Measurements from ENCODE around the gene OR1B1.
"Not testable (repeated sequence)": the region's sequence is repeated elsewhere in the genome, so short reads cannot be mapped to it uniquely, and the experiment has no call there.

OR1B1 gene

GRCh38 chr9:122619996-122620395 is 37.4 kb downstream of the OR1B1 start:
- no peak overlapping the region for H3K4me3 ChIP-seq (replicated peaks in 1 of 2; ENCODE audit: low read depth in 2 of 2, low read length in 2 of 2)
- no peak for DNase-seq (ENCODE audit: low read depth in 2 of 2)
- TF ChIP-seq CTCF (IDR thresholded peaks at IDR 0.05; ENCODE audit: low read depth, low read length), result no peak

DNA sequence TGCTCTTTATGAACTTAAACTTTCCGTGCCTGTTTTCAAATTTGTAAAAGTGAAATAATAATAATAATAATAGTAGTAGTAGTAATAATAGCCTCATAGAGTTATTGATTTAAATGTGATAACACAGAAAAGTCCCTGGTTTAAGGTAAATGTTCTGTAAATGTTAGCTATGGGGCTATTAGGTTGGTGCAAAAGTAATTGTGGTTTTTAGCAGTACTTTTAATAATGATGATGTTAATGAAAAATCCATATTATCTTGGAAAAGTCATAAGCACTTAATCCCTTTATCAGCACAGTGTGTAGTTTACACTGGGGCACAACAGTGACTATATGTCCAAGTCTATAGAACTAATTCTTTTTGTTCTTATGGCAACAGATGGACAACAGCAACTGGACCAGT is 43.1 kb downstream of the OR1B1 start, which contains the start of gene OR1Q1:
TSS of gene OR1Q1 (plus strand) at position 377 of the 400 bp plus-strand sequence. CDS start at position 377, 0 bp downstream.
- no peak within 1 kb of the TSS for H3K4me3 ChIP-seq (replicated peaks in 1 of 2; ENCODE audit: low read depth in 2 of 2, low read length in 2 of 2)
- no peak for TF ChIP-seq CTCF (IDR thresholded peaks at IDR 0.05; ENCODE audit: low read depth, low read length)
- no peak for DNase-seq (ENCODE audit: low read depth in 2 of 2)

GRCh38 chr9:122609804-122610203 is 47.6 kb downstream of the OR1B1 start:
- DNase-seq (ENCODE audit: low read depth in 2 of 2), result no peak
- no peak for TF ChIP-seq CTCF (IDR thresholded peaks at IDR 0.05; ENCODE audit: low read depth, low read length)

GRCh38 chr9:122606587-122606986 is 50.8 kb downstream of the OR1B1 start:
- TF ChIP-seq CTCF (IDR thresholded peaks at IDR 0.05; ENCODE audit: low read depth, low read length), result no peak
- H3K4me3 ChIP-seq (replicated peaks in 1 of 2; ENCODE audit: low read depth in 2 of 2, low read length in 2 of 2), result no peak overlapping the region
- no peak for DNase-seq (ENCODE audit: low read depth in 2 of 2)

More at GRCh38 chr9:122609804-122610203, 47.6 kb downstream of the OR1B1 start:
- no peak overlapping the region for H3K4me3 ChIP-seq (replicated peaks in 1 of 2; ENCODE audit: low read depth in 2 of 2, low read length in 2 of 2)

- no peak for TF ChIP-seq CTCF (IDR thresholded peaks at IDR 0.05; ENCODE audit: low read depth, low read length)
- DNase-seq (ENCODE audit: low read depth in 2 of 2), result no peak
- no peak overlapping the region for H3K4me3 ChIP-seq (replicated peaks in 1 of 2; ENCODE audit: low read depth in 2 of 2, low read length in 2 of 2)
These were observed 51.7 kb downstream of the OR1B1 start for GRCh38 chr9:122605691-122606090.

DNA sequence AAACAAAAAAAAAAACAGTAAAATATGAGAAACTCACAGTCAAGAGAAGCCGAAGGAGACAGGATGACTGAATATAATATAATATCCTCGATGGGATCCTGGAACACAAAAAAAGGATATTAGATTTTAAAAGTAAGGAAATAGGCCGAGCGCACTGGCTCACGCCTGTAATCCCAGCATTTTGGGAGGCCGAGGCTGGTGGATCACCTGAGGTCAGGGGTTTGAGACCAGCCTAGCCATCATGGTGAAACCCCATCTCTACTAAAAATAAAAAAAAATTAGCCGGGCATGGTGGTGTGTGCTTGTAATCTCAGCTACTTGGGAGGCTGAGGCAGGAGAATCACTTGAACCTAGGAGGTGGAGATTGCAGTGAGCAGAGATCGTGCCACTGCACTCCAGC is 74.1 kb downstream of the OR1B1 start, which contains the start of gene OR1L8:
TSS of gene OR1L8 (minus strand) at position 101 of the 400 bp plus-strand sequence. CDS start 14,907 bp downstream, outside the sequence.
- H3K4me3 ChIP-seq (replicated peaks in 1 of 2; ENCODE audit: low read depth in 2 of 2, low read length in 2 of 2); DNase-seq (ENCODE audit: low read depth in 2 of 2): not testable (repeated sequence)

GRCh38 chr9:122580360-122580759 is 77.1 kb downstream of the OR1B1 start:
- peak; percentile 65 to 68 for DNase-seq (ENCODE audit: low read depth in 2 of 2)
- TF ChIP-seq CTCF (IDR thresholded peaks at IDR 0.05; ENCODE audit: low read depth, low read length), result no peak

More at GRCh38 chr9:122580360-122580759, 77.1 kb downstream of the OR1B1 start:
- no peak overlapping the region for H3K4me3 ChIP-seq (replicated peaks in 1 of 2; ENCODE audit: low read depth in 2 of 2, low read length in 2 of 2)
